Parathyroid adenoma (tissue), 2 donors: ENCODE measurements around the gene SRSF9.

Experiments
- H2AFZ ChIP-seq: fragments of 300-600 bp; sonication (generic); one replicate; pipeline ENCODE4 v1.7.0; 2017; ENCODE audit warnings: antibody characterized with exemption, mild to moderate bottlenecking
- H3K27ac ChIP-seq: fragments of 300-600 bp; sonication (generic); one replicate; pipeline ENCODE4 v1.7.0; 2017
- H3K27me3 ChIP-seq: fragments of 300-600 bp; sonication (generic); one replicate; pipeline ENCODE4 v1.7.0; 2017; ENCODE audit warnings: low read length; ENCODE audit not compliant: control insufficient read depth, insufficient read depth
- H3K36me3 ChIP-seq: fragments of 300-600 bp; sonication (generic); one replicate; pipeline ENCODE4 v1.7.0; 2017; ENCODE audit warnings: low read length; ENCODE audit not compliant: control insufficient read depth, insufficient read depth
- H3K4me1 ChIP-seq: fragments of 300-600 bp; sonication (generic); one replicate; pipeline ENCODE4 v1.7.0; 2017; ENCODE audit warnings: control low read depth
- H3K4me2 ChIP-seq: fragments of 300-600 bp; sonication (generic); one replicate; pipeline ENCODE4 v1.7.0; 2017; ENCODE audit warnings: low read length
- H3K4me3 ChIP-seq: fragments of 300-600 bp; sonication (generic); one replicate; pipeline ENCODE4 v1.7.0; 2017; ENCODE audit warnings: low read depth, low read length
- H3K79me2 ChIP-seq: fragments of 300-600 bp; sonication (generic); one replicate; pipeline ENCODE4 v1.7.0; 2017; ENCODE audit warnings: control low read depth
- H3K9ac ChIP-seq: fragments of 300-600 bp; sonication (generic); one replicate; pipeline ENCODE4 v1.7.0; 2017; ENCODE audit warnings: mild to moderate bottlenecking
- H3K9me3 ChIP-seq: fragments of 300-600 bp; sonication (generic); one replicate; pipeline ENCODE4 v1.7.0; 2017; ENCODE audit warnings: low read length; ENCODE audit not compliant: control insufficient read depth
- CTCF ChIP-seq: fragments of 300-600 bp; sonication (generic); IDR thresholded peaks from one replicate; pipeline ENCODE4 v1.7.0; 2017; ENCODE audit warnings: antibody characterized with exemption, mild to moderate bottlenecking
- donor health status: primary hyperparathyroidism.

Gene SRSF9

GRCh38 chr12:120425797-120426196 is 43.8 kb downstream of the SRSF9 start:
- no peak overlapping the region for H3K4me3 ChIP-seq
- no peak overlapping the region for H3K9ac ChIP-seq
- no peak overlapping the region for H3K4me2 ChIP-seq
- H3K27ac ChIP-seq: no peak overlapping the region
- H3K27me3 ChIP-seq: no peaks in the 10 kb centered on the region
- no peaks in the 10 kb centered on the region for H3K79me2 ChIP-seq
- no peaks in the 10 kb centered on the region for H3K9me3 ChIP-seq
- TF ChIP-seq CTCF: no peak
- no peaks in the 10 kb centered on the region for H3K4me1 ChIP-seq
- no peaks in the 10 kb centered on the region for H3K36me3 ChIP-seq
- H2AFZ ChIP-seq: peak overlapping the region; percentile 25

- Histone ChIP-seq H3K4me1 (no peaks in the 10 kb centered on the region), H3K4me2 (no peak overlapping the region), H3K36me3 (no peaks in the 10 kb centered on the region), H3K27me3 (no peaks in the 10 kb centered on the region), H3K79me2 (no peaks in the 10 kb centered on the region), H3K9ac (no peak overlapping the region), H3K27ac (no peak overlapping the region), H3K4me3 (no peak overlapping the region), H2AFZ (no peak overlapping the region), H3K9me3 (no peaks in the 10 kb centered on the region)
- TF ChIP-seq CTCF: no peak
Observed at GRCh38 chr12:120422892-120423456, 46.6 kb downstream of the SRSF9 start.

- Histone ChIP-seq H3K36me3 (no peaks in the 10 kb centered on the region), H3K79me2 (no peaks in the 10 kb centered on the region), H2AFZ (no peak overlapping the region), H3K9me3 (no peaks in the 10 kb centered on the region), H3K27me3 (no peaks in the 10 kb centered on the region), H3K4me2 (no peak overlapping the region), H3K4me1 (no peaks in the 10 kb centered on the region), H3K4me3 (no peak overlapping the region), H3K27ac (no peak overlapping the region), H3K9ac (no peak overlapping the region)
- TF ChIP-seq CTCF: no peak
Observed at GRCh38 chr12:120421701-120422100, 47.8 kb downstream of the SRSF9 start.

GRCh38 chr12:120417917-120418580 is 51.5 kb downstream of the SRSF9 start:
- no peak for TF ChIP-seq CTCF
- no peaks in the 10 kb centered on the region for H3K79me2 ChIP-seq
- no peaks in the 10 kb centered on the region for H3K36me3 ChIP-seq
- H3K27ac ChIP-seq: no peak overlapping the region
- no peak overlapping the region for H3K4me2 ChIP-seq
- no peak overlapping the region for H3K4me3 ChIP-seq
- H3K9me3 ChIP-seq: no peaks in the 10 kb centered on the region
- no peak overlapping the region for H3K9ac ChIP-seq
- no peaks in the 10 kb centered on the region for H3K4me1 ChIP-seq
- H2AFZ ChIP-seq: no peak overlapping the region
- no peaks in the 10 kb centered on the region for H3K27me3 ChIP-seq
